NCI-H82 treated with DMSO at 0.1 percent for 48 hours (cell line): ENCODE measurements around the gene MPI.

Experiments used
- DNase-seq: peaks from one replicate; lab custom pipeline; 2025; ENCODE audit not compliant: unreplicated experiment; lab: John Stamatoyannopoulos, UW

MPI gene

GRCh38 chr15:74889883-74890664 is at the start of gene MPI:
Gene MPI, plus strand, starts transcription at chr15:74890042. Its CDS starts 32 bp downstream, at chr15:74890074.
- peak; percentile 49 for DNase-seq

- DNase-seq: no peak
Measured at GRCh38 chr15:74840851-74841775, 48.7 kb upstream of the MPI start.

- no peak for DNase-seq
Measured at GRCh38 chr15:74841891-74842373, 47.9 kb upstream of the MPI start.

GRCh38 chr15:74842581-74843444 is 47.0 kb upstream of the MPI start, which contains the start of gene ULK3:
Gene ULK3, minus strand, starts transcription at chr15:74843156. Its CDS starts 51 bp downstream, at chr15:74843105.
- DNase-seq: peak; percentile 62

- DNase-seq: no peak
Measured at GRCh38 chr15:74843445-74843828, 46.4 kb upstream of the MPI start.

- no peak for DNase-seq
Measured at GRCh38 chr15:74843891-74844299, 45.9 kb upstream of the MPI start.

GRCh38 chr15:74844319-74845207 is 45.3 kb upstream of the MPI start:
- DNase-seq: peak; percentile 80

GRCh38 chr15:74845208-74845568 is 44.7 kb upstream of the MPI start:
- no peak for DNase-seq

GRCh38 chr15:74845581-74845980 is 44.3 kb upstream of the MPI start:
- no peak for DNase-seq

GRCh38 chr15:74847432-74847831 is 42.4 kb upstream of the MPI start:
- no peak for DNase-seq

- DNase-seq: no peak
Measured at GRCh38 chr15:74850393-74850792, 39.4 kb upstream of the MPI start.

- no peak for DNase-seq
Measured at GRCh38 chr15:74851960-74852359, 37.9 kb upstream of the MPI start.

GRCh38 chr15:74854453-74855022 is 35.3 kb upstream of the MPI start:
- no peak for DNase-seq

- no peak for DNase-seq
Measured at GRCh38 chr15:74855857-74856256, 34.0 kb upstream of the MPI start.

GRCh38 chr15:74856537-74856936 is 33.3 kb upstream of the MPI start:
- no peak for DNase-seq

- no peak for DNase-seq
Measured at GRCh38 chr15:74857082-74857655, 32.7 kb upstream of the MPI start.

GRCh38 chr15:74857671-74858368 is 32.0 kb upstream of the MPI start:
- DNase-seq: no peak

- no peak for DNase-seq
Measured at GRCh38 chr15:74858369-74858740, 31.5 kb upstream of the MPI start.
